ENCODE results near the gene ANKRD39.
"Not testable (repeated sequence)": the region's sequence is repeated elsewhere in the genome, so short reads cannot be mapped to it uniquely, and the experiment has no call there.

ANKRD39 gene

GRCh38 chr2:96807127-96807471 is 50.7 kb downstream of the ANKRD39 start:
- FAIRE-seq, result no peak

- no peak for FAIRE-seq
These were observed 51.2 kb downstream of the ANKRD39 start for GRCh38 chr2:96806468-96807126.

GRCh38 chr2:96805946-96806345 is 51.9 kb downstream of the ANKRD39 start:
- not testable (repeated sequence) for FAIRE-seq

- FAIRE-seq, result no peak
These were observed 52.8 kb downstream of the ANKRD39 start for GRCh38 chr2:96804986-96805385.

GRCh38 chr2:96802721-96803120 is 55.1 kb downstream of the ANKRD39 start:
- FAIRE-seq, result no peak

- no peak for FAIRE-seq
These were observed 55.8 kb downstream of the ANKRD39 start for GRCh38 chr2:96801786-96802595.

- no peak for FAIRE-seq
These were observed 56.6 kb downstream of the ANKRD39 start for GRCh38 chr2:96801005-96801785.

GRCh38 chr2:96800061-96801004 is 57.5 kb downstream of the ANKRD39 start:
- FAIRE-seq, result no peak

- FAIRE-seq, result no peak
These were observed 58.2 kb downstream of the ANKRD39 start for GRCh38 chr2:96799623-96799935.

GRCh38 chr2:96798733-96799622 is 58.8 kb downstream of the ANKRD39 start:
- no peak for FAIRE-seq

Measured in endometrium (tissue), 2 donors.